PC-3 (cell line): ENCODE data around the gene NOX4.

ENCODE experiments used
- EZH2 ChIP-seq: fragments of 300-600 bp; sonication (generic); IDR thresholded peaks from one replicate; pipeline ENCODE4 v1.6.1; 2017; ENCODE audit warnings: antibody characterized with exemption, mild to moderate bottlenecking, low read length; ENCODE audit not compliant: unreplicated experiment
- EZH2phosphoT487 ChIP-seq: fragments of 300-600 bp; sonication (generic); IDR thresholded peaks from 2 replicates; pipeline ENCODE4 v1.6.1; 2018; ENCODE audit warnings: mild to moderate bottlenecking, antibody characterized with exemption, low read length, borderline replicate concordance
- TF ChIP-seq, protein P1 (sequence below): fragments of 300-600 bp; sonication (generic); conservative IDR thresholded peaks from 2 replicates; pipeline ENCODE4 v1.5.1; 2017; ENCODE audit warnings: antibody characterized with exemption, low read depth, mild to moderate bottlenecking, low read length

DNA sequence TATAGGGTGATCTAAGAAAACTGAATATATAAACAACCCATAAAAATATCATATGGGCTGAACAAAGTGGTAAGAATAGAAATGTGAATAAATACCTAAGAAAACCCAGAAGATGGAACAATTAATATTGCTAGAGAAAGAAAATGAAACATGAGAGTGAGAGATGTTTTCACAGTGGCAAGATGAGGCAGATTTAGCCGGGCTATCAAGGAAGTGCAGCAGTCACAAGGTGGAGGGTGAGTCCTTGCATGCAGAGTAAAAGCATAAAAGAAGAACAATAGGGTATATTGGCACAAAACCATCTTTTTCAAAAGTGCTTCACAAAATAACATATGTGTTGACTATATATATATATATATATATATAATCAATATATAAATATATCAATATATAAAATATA, 49.6 kb downstream of the NOX4 start:
- TF ChIP-seq, protein P1, sequence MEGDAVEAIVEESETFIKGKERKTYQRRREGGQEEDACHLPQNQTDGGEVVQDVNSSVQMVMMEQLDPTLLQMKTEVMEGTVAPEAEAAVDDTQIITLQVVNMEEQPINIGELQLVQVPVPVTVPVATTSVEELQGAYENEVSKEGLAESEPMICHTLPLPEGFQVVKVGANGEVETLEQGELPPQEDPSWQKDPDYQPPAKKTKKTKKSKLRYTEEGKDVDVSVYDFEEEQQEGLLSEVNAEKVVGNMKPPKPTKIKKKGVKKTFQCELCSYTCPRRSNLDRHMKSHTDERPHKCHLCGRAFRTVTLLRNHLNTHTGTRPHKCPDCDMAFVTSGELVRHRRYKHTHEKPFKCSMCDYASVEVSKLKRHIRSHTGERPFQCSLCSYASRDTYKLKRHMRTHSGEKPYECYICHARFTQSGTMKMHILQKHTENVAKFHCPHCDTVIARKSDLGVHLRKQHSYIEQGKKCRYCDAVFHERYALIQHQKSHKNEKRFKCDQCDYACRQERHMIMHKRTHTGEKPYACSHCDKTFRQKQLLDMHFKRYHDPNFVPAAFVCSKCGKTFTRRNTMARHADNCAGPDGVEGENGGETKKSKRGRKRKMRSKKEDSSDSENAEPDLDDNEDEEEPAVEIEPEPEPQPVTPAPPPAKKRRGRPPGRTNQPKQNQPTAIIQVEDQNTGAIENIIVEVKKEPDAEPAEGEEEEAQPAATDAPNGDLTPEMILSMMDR, result no peak
- TF ChIP-seq EZH2 (no peak), EZH2phosphoT487 (no peak)
